Lower leg skin (tissue), 3 donors: ENCODE measurements around the gene GAL3ST2.

Experiments used
- CTCF ChIP-seq, 3 donors: fragments of 450-650 bp; IDR thresholded peaks; one replicate each; pipeline ENCODE4 v1.5.1; 2016; ENCODE audit warnings: antibody characterized with exemption in 3 of 3, mild to moderate bottlenecking in 3 of 3, moderate library complexity in 2 of 3
- POLR2A ChIP-seq, 2 donors: fragments of 450-650 bp; IDR thresholded peaks; one replicate each; pipeline ENCODE4 v1.6.1; 2016 to 2017; ENCODE audit warnings: antibody characterized with exemption in 2 of 2, mild to moderate bottlenecking in 1 of 2, moderate library complexity in 1 of 2

- TF ChIP-seq CTCF (IDR thresholded peaks at IDR 0.05) (no peak), POLR2A (IDR thresholded peaks at IDR 0.05) (no peak)
Observed at GRCh38 chr2:241793385-241793784, 16.8 kb downstream of the GAL3ST2 start.
